ENCODE data around the gene PEAK3.

DNA sequence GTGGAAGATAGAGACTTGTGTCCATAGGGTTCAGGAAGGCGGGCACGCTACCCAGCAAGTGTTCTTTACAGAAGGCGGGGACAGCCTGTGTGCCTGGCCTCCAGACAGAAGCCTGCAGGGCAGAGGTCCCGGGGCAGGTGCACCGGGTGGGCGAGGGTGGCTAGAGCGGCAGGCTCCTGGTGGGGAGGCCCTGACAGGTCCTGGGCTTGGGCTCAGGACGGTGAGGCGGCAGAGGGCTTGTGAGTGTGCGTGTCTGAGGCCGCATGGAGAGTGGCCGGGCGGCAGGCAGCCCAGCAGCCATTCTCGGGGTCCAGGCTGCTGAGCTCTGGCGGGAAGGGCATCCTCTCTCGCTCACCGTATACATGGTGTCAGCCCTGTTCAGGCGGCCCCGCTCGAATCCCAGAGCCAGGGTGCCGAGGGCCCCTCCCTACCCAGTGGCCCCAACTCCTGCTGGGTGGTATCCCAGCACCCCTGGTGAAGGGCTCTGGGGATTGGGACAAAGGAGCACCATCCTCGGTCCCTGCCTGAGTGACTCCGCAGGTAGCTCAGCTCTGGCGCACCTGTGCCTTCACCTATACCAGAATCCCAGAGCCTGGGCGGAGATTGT lies 35.9 kb downstream of the PEAK3 start:
- TF ChIP-seq, protein P1, sequence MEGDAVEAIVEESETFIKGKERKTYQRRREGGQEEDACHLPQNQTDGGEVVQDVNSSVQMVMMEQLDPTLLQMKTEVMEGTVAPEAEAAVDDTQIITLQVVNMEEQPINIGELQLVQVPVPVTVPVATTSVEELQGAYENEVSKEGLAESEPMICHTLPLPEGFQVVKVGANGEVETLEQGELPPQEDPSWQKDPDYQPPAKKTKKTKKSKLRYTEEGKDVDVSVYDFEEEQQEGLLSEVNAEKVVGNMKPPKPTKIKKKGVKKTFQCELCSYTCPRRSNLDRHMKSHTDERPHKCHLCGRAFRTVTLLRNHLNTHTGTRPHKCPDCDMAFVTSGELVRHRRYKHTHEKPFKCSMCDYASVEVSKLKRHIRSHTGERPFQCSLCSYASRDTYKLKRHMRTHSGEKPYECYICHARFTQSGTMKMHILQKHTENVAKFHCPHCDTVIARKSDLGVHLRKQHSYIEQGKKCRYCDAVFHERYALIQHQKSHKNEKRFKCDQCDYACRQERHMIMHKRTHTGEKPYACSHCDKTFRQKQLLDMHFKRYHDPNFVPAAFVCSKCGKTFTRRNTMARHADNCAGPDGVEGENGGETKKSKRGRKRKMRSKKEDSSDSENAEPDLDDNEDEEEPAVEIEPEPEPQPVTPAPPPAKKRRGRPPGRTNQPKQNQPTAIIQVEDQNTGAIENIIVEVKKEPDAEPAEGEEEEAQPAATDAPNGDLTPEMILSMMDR (IDR thresholded peaks at IDR 0.05) = no peak
- TF ChIP-seq POLR2A (IDR thresholded peaks at IDR 0.05) (no peak), POLR2AphosphoS5 (IDR thresholded peaks at IDR 0.05; ENCODE audit: insufficient read depth in 1 of 2, low read depth in 1 of 2) (no peak)
